ENCODE data around the gene IGFBP6.
A peak's percentile ranks its signal among the peaks of the same experiment; 100 is the strongest.

The IGFBP6 gene

DNA sequence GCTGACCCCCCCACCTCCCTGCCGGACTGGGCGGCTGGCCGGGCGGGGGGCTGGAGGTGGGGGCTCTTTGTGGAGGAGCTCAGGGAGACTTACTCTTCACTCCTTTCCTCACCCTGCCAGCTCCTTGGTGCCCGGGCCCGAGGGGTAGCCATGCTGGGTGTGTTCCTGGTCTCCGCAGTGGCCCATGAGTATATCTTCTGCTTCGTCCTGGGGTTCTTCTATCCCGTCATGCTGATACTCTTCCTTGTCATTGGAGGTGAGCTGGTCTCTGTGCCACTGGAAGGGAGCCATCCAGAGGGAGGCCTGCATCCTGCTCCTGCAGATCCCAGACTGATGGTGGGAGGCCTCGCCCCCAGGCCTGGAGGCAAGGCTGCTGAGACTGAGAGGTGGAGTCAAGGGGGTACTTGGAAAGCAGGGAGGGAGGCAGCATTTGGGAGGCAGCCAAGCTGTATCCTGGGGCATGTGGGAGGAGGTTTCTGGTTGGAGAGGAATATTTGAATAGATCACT lies 25.5 kb downstream of the IGFBP6 start:
- DNase-seq = peak; percentile 15

GRCh38 chr12:53123578-53124351 lies 26.3 kb downstream of the IGFBP6 start:
- DNase-seq = no peak

- no peak for DNase-seq
These were observed 26.9 kb downstream of the IGFBP6 start for GRCh38 chr12:53124352-53124723.

- DNase-seq = no peak
These were observed 29.7 kb downstream of the IGFBP6 start for GRCh38 chr12:53127169-53127568.

- no peak for DNase-seq
These were observed 31.5 kb downstream of the IGFBP6 start for GRCh38 chr12:53128780-53129569.

- DNase-seq = no peak
These were observed 34.4 kb downstream of the IGFBP6 start for GRCh38 chr12:53131844-53132243.

- DNase-seq = no peak
These were observed 36.3 kb downstream of the IGFBP6 start for GRCh38 chr12:53133722-53134121.

DNA sequence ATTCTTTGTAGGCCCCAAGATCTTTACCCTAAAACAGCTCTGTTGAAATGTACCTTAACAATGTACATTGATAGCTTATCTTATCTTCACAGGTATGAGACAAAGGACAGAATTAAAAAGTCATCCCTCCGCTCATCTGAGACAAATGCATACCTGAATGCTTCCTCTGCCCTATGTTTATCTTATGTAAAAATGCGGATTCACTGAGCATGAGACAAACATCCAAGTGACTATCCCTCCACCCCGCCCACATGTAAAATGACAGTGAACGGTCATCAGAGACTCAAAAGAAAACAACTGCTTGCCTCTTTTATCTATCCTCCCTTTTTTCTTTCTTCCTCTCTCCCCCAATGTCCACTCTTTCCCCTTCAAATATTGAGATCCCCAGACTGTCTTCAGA lies 45.9 kb downstream of the IGFBP6 start:
- no peak for DNase-seq

DNA sequence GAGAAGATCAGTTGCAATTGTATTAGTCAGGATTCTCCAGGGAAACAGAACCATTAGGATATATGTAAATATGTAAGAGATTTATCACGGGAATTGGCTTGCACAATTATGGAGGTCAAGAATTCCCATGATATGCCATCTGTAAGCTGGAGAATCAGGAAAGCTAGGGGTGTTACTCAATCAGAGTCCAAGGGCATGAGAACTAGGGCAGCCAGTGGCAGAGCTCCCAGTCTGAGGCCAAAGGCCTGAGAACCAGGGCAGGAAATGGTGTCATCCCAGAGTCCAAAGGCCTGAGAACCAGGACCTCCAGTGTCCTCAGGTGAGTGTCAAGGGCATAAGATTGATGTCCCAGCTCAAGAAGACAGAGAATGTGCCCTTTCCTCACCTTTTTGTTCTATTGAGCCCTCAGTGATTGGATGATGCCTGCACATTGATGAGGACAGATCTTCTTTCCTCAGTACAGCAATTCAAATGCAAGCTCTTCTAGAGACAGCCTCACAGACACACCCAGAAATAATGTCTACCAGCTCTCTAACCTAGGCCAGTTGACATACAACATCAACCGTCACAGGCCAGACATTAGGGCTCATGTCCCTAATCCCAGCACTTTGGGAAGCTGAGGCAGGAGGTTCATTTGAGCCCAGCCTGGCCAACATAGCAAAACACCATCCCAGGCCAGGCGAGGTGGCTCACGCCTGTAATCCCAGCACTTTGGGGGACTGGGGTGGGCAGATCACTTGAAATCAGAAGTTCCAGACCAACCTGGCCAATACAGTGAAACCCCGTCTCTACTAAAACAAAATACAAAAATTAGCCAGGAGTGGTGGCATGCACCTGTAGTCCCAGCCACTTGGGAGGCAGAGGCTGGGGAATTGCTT lies 48.2 kb downstream of the IGFBP6 start:
- DNase-seq = no peak

GRCh38 chr12:53147181-53147580 lies 49.7 kb downstream of the IGFBP6 start:
- no peak for DNase-seq

- no peak for DNase-seq
These were observed 50.2 kb downstream of the IGFBP6 start for GRCh38 chr12:53147653-53148052.

GRCh38 chr12:53151039-53151438 lies 53.6 kb downstream of the IGFBP6 start:
- no peak for DNase-seq
